Memory B cell (primary cell): ENCODE measurements around the gene TIMM29.

Source experiments
- ATAC-seq: fragments of 150-1000 bp; cut with Tn5 transposase; 2 replicates; pipeline ENCODE4 v1.10.0; 2021; ENCODE audit warnings: low read depth, mild to moderate bottlenecking, moderate library complexity
- DNase-seq, 2 donors: peaks; one replicate each; pipeline ENCODE4 v3.0.0; 2022; ENCODE audit warnings: low spot score in 2 of 2
- H3K27ac Mint-ChIP-seq: one replicate; pipeline ENCODE4 v1.8.0; 2022; ENCODE audit warnings: mild to moderate bottlenecking, moderate library complexity, mixed read lengths
- H3K27me3 Mint-ChIP-seq: one replicate; pipeline ENCODE4 v1.8.0; 2022; ENCODE audit warnings: mixed read lengths
- H3K36me3 Mint-ChIP-seq: one replicate; pipeline ENCODE4 v1.8.0; 2022; ENCODE audit warnings: mild to moderate bottlenecking, mixed read lengths
- H3K4me1 Mint-ChIP-seq: one replicate; pipeline ENCODE4 v1.8.0; 2022; ENCODE audit warnings: mixed read lengths
- H3K4me3 Mint-ChIP-seq: one replicate; pipeline ENCODE4 v1.8.0; 2022; ENCODE audit warnings: mild to moderate bottlenecking, moderate library complexity, mixed read lengths
- H3K9me3 Mint-ChIP-seq: one replicate; pipeline ENCODE4 v1.8.0; 2022; ENCODE audit warnings: mixed read lengths

TIMM29 gene

GRCh38 chr19:10928563-10929401, at the start of gene TIMM29, which contains the start of gene YIPF2:
TIMM29 (plus strand) TSS chr19:10928811; CDS start chr19:10928823, 12 bp downstream.
YIPF2 (minus strand) TSS chr19:10928639; CDS start chr19:10928410, 229 bp downstream.
- H3K9me3 Mint-ChIP-seq, result no peaks in the 10 kb centered on the region
- peak; percentile 73 for DNase-seq
- H3K27ac Mint-ChIP-seq, result peak within 1 kb of the TSS; percentile 83
- H3K4me1 Mint-ChIP-seq, result peaks cover 16% of the 10 kb centered on the region
- H3K27me3 Mint-ChIP-seq, result no peaks in the 10 kb centered on the region
- H3K4me3 Mint-ChIP-seq, result peak within 1 kb of the TSS; percentile 91
- peaks cover 6% of the 10 kb centered on the region for H3K36me3 Mint-ChIP-seq
- ATAC-seq, result peak; percentile 85

GRCh38 chr19:10881403-10882107, 47.1 kb upstream of the TIMM29 start:
- H3K4me3 Mint-ChIP-seq, result no peak overlapping the region
- no peak for DNase-seq
- H3K36me3 Mint-ChIP-seq, result peaks cover 2% of the 10 kb centered on the region
- H3K4me1 Mint-ChIP-seq, result peaks cover 21% of the 10 kb centered on the region
- H3K27ac Mint-ChIP-seq, result no peak overlapping the region
- ATAC-seq, result no peak
- no peaks in the 10 kb centered on the region for H3K27me3 Mint-ChIP-seq
- H3K9me3 Mint-ChIP-seq, result no peaks in the 10 kb centered on the region

- no peak overlapping the region for H3K4me3 Mint-ChIP-seq
- H3K4me1 Mint-ChIP-seq, result peaks cover 18% of the 10 kb centered on the region
- H3K27ac Mint-ChIP-seq, result no peak overlapping the region
- H3K9me3 Mint-ChIP-seq, result no peaks in the 10 kb centered on the region
- ATAC-seq (no peak), DNase-seq (no peak)
- H3K27me3 Mint-ChIP-seq, result no peaks in the 10 kb centered on the region
- H3K36me3 Mint-ChIP-seq, result peaks cover 3% of the 10 kb centered on the region
Measured at GRCh38 chr19:10882108-10882457, 46.5 kb upstream of the TIMM29 start.

- H3K4me3 Mint-ChIP-seq, result no peak overlapping the region
- peaks cover 17% of the 10 kb centered on the region for H3K4me1 Mint-ChIP-seq
- H3K36me3 Mint-ChIP-seq, result peaks cover 2% of the 10 kb centered on the region
- no peak for DNase-seq
- no peak for ATAC-seq
- no peaks in the 10 kb centered on the region for H3K27me3 Mint-ChIP-seq
- H3K9me3 Mint-ChIP-seq, result no peaks in the 10 kb centered on the region
- H3K27ac Mint-ChIP-seq, result no peak overlapping the region
Measured at GRCh38 chr19:10884274-10884673, 44.3 kb upstream of the TIMM29 start.

GRCh38 chr19:10885201-10886169, 43.1 kb upstream of the TIMM29 start:
- H3K9me3 Mint-ChIP-seq, result no peaks in the 10 kb centered on the region
- H3K4me1 Mint-ChIP-seq, result peaks cover 15% of the 10 kb centered on the region
- no peak overlapping the region for H3K4me3 Mint-ChIP-seq
- H3K27ac Mint-ChIP-seq, result no peak overlapping the region
- peaks cover 2% of the 10 kb centered on the region for H3K36me3 Mint-ChIP-seq
- H3K27me3 Mint-ChIP-seq, result no peaks in the 10 kb centered on the region
- ATAC-seq (no peak), DNase-seq (no peak)

- no peak overlapping the region for H3K4me3 Mint-ChIP-seq
- no peaks in the 10 kb centered on the region for H3K9me3 Mint-ChIP-seq
- H3K27me3 Mint-ChIP-seq, result no peaks in the 10 kb centered on the region
- DNase-seq, result no peak
- H3K4me1 Mint-ChIP-seq, result peaks cover 13% of the 10 kb centered on the region
- ATAC-seq, result no peak
- H3K36me3 Mint-ChIP-seq, result peaks cover 2% of the 10 kb centered on the region
- H3K27ac Mint-ChIP-seq, result no peak overlapping the region
Measured at GRCh38 chr19:10887616-10888367, 40.8 kb upstream of the TIMM29 start.

- H3K36me3 Mint-ChIP-seq, result peaks cover 2% of the 10 kb centered on the region
- DNase-seq (no peak), ATAC-seq (peak; percentile 47)
- H3K4me3 Mint-ChIP-seq, result no peak overlapping the region
- no peaks in the 10 kb centered on the region for H3K27me3 Mint-ChIP-seq
- no peaks in the 10 kb centered on the region for H3K9me3 Mint-ChIP-seq
- peaks cover 13% of the 10 kb centered on the region for H3K4me1 Mint-ChIP-seq
- peak overlapping the region; percentile 28 for H3K27ac Mint-ChIP-seq
Measured at GRCh38 chr19:10888421-10888866, 40.2 kb upstream of the TIMM29 start.

- Mint-ChIP-seq H3K9me3 (no peaks in the 10 kb centered on the region), H3K27me3 (no peaks in the 10 kb centered on the region), H3K4me1 (peaks cover 15% of the 10 kb centered on the region), H3K4me3 (no peak overlapping the region), H3K36me3 (peaks cover 4% of the 10 kb centered on the region), H3K27ac (no peak overlapping the region)
- no peak for ATAC-seq
- no peak for DNase-seq
Measured at GRCh38 chr19:10889880-10890279, 38.7 kb upstream of the TIMM29 start.

- peaks cover 22% of the 10 kb centered on the region for H3K4me1 Mint-ChIP-seq
Measured at GRCh38 chr19:10891405-10892086, 37.1 kb upstream of the TIMM29 start.

GRCh38 chr19:10892256-10892655, 36.4 kb upstream of the TIMM29 start:
- no peak for DNase-seq
- H3K36me3 Mint-ChIP-seq, result peaks cover 2% of the 10 kb centered on the region
- H3K4me1 Mint-ChIP-seq, result peaks cover 25% of the 10 kb centered on the region
- no peak for ATAC-seq
- no peak overlapping the region for H3K4me3 Mint-ChIP-seq
- no peaks in the 10 kb centered on the region for H3K9me3 Mint-ChIP-seq
- H3K27me3 Mint-ChIP-seq, result no peaks in the 10 kb centered on the region
- no peak overlapping the region for H3K27ac Mint-ChIP-seq

More at GRCh38 chr19:10891405-10892086, 37.1 kb upstream of the TIMM29 start:
- no peak overlapping the region for H3K27ac Mint-ChIP-seq
- ATAC-seq (no peak), DNase-seq (no peak)
- H3K27me3 Mint-ChIP-seq, result no peaks in the 10 kb centered on the region
- H3K4me3 Mint-ChIP-seq, result no peak overlapping the region
- peaks cover 4% of the 10 kb centered on the region for H3K36me3 Mint-ChIP-seq
- no peaks in the 10 kb centered on the region for H3K9me3 Mint-ChIP-seq

GRCh38 chr19:10894911-10895213, 33.7 kb upstream of the TIMM29 start:
- Mint-ChIP-seq H3K36me3 (peaks cover 2% of the 10 kb centered on the region), H3K4me3 (no peak overlapping the region), H3K27me3 (no peaks in the 10 kb centered on the region), H3K27ac (no peak overlapping the region), H3K4me1 (peaks cover 17% of the 10 kb centered on the region), H3K9me3 (no peaks in the 10 kb centered on the region)
- DNase-seq (no peak), ATAC-seq (no peak)

- Mint-ChIP-seq H3K9me3 (no peaks in the 10 kb centered on the region), H3K27ac (no peak overlapping the region)
- no peak for ATAC-seq
Measured at GRCh38 chr19:10895363-10895762, 33.2 kb upstream of the TIMM29 start.

GRCh38 chr19:10895920-10896319, 32.7 kb upstream of the TIMM29 start:
- peaks cover 19% of the 10 kb centered on the region for H3K4me1 Mint-ChIP-seq
- no peak for DNase-seq
- no peak overlapping the region for H3K4me3 Mint-ChIP-seq
- no peaks in the 10 kb centered on the region for H3K9me3 Mint-ChIP-seq
- no peaks in the 10 kb centered on the region for H3K27me3 Mint-ChIP-seq
- no peak overlapping the region for H3K27ac Mint-ChIP-seq
- H3K36me3 Mint-ChIP-seq, result peaks cover 2% of the 10 kb centered on the region
- ATAC-seq, result no peak

More at GRCh38 chr19:10895363-10895762, 33.2 kb upstream of the TIMM29 start:
- no peak overlapping the region for H3K4me3 Mint-ChIP-seq
- H3K27me3 Mint-ChIP-seq, result no peaks in the 10 kb centered on the region
- H3K4me1 Mint-ChIP-seq, result peaks cover 19% of the 10 kb centered on the region
- no peak for DNase-seq
- peaks cover 2% of the 10 kb centered on the region for H3K36me3 Mint-ChIP-seq
